ENCODE data around the gene PITPNM2.

The PITPNM2 gene

DNA sequence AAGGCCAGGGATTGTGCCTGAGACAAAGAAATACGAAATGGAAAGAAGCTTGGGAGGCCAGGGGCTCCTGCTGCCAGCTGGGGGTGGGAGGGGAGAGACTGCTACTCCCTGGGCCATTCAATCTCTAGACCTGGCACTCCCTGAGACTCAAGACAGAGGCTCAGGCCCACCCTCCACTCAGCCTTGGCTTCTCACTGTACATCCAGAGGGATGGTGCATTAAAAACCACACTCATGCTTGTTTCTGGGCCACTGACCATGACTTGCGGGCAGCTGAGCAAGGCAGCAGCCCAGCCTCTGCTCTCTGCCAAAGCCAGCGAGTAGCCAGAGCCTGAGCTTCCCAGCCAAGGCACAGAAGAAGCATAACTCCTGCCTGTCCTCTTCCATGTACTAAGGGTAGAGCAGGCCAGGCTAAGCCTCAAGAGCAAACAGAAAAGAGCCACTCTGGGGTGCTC is 41.5 kb downstream of the PITPNM2 start:
- no peak overlapping the region for H3K27ac ChIP-seq (replicated peaks)
- no peak overlapping the region for H3K4me3 ChIP-seq (replicated peaks; ENCODE audit: insufficient read depth, low read length)
- no peak for DNase-seq (ENCODE audit: low read depth in 1 of 2, low spot score in 1 of 2)
- no peaks in the 10 kb centered on the region for H3K27me3 ChIP-seq (ENCODE audit: insufficient read depth, poor library complexity, severe bottlenecking)
- TF ChIP-seq GABPA (IDR thresholded peaks at IDR 0.05; ENCODE audit: low read depth), result no peak
- TF ChIP-seq, protein P1, sequence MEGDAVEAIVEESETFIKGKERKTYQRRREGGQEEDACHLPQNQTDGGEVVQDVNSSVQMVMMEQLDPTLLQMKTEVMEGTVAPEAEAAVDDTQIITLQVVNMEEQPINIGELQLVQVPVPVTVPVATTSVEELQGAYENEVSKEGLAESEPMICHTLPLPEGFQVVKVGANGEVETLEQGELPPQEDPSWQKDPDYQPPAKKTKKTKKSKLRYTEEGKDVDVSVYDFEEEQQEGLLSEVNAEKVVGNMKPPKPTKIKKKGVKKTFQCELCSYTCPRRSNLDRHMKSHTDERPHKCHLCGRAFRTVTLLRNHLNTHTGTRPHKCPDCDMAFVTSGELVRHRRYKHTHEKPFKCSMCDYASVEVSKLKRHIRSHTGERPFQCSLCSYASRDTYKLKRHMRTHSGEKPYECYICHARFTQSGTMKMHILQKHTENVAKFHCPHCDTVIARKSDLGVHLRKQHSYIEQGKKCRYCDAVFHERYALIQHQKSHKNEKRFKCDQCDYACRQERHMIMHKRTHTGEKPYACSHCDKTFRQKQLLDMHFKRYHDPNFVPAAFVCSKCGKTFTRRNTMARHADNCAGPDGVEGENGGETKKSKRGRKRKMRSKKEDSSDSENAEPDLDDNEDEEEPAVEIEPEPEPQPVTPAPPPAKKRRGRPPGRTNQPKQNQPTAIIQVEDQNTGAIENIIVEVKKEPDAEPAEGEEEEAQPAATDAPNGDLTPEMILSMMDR (IDR thresholded peaks at IDR 0.05; ENCODE audit: insufficient read depth, low read length), result no peak
- TF ChIP-seq SPI1 (IDR thresholded peaks at IDR 0.05; ENCODE audit: borderline replicate concordance, low read depth), result no peak
- TF ChIP-seq, protein P2, sequence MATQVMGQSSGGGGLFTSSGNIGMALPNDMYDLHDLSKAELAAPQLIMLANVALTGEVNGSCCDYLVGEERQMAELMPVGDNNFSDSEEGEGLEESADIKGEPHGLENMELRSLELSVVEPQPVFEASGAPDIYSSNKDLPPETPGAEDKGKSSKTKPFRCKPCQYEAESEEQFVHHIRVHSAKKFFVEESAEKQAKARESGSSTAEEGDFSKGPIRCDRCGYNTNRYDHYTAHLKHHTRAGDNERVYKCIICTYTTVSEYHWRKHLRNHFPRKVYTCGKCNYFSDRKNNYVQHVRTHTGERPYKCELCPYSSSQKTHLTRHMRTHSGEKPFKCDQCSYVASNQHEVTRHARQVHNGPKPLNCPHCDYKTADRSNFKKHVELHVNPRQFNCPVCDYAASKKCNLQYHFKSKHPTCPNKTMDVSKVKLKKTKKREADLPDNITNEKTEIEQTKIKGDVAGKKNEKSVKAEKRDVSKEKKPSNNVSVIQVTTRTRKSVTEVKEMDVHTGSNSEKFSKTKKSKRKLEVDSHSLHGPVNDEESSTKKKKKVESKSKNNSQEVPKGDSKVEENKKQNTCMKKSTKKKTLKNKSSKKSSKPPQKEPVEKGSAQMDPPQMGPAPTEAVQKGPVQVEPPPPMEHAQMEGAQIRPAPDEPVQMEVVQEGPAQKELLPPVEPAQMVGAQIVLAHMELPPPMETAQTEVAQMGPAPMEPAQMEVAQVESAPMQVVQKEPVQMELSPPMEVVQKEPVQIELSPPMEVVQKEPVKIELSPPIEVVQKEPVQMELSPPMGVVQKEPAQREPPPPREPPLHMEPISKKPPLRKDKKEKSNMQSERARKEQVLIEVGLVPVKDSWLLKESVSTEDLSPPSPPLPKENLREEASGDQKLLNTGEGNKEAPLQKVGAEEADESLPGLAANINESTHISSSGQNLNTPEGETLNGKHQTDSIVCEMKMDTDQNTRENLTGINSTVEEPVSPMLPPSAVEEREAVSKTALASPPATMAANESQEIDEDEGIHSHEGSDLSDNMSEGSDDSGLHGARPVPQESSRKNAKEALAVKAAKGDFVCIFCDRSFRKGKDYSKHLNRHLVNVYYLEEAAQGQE (IDR thresholded peaks at IDR 0.05; ENCODE audit: insufficient replicate concordance, low read depth), result no peak
- TF ChIP-seq POLR2AphosphoS5 (IDR thresholded peaks at IDR 0.05; ENCODE audit: low read depth), result no peak

DNA sequence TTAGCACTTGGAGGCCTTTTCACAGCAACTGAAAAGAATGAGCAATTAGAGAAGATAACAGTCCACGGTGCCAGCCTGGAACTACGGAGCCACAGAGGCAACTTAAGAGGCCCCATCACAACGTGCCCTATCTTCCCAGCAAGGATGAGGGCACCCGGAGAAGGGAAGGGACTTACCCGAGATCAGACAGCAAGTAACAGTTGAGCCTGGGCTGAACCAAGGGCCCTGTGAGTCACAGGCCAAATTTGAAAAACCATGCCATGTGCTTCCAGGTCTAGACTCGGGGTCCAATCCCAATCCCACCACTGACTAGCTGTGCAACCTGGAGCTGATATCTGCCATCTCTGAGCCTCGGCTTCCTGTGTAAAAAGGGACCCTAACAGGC is 42.2 kb downstream of the PITPNM2 start:
- Histone ChIP-seq H3K27me3 (ENCODE audit: insufficient read depth, poor library complexity, severe bottlenecking) (no peaks in the 10 kb centered on the region), H3K27ac (replicated peaks) (no peak overlapping the region), H3K4me3 (replicated peaks; ENCODE audit: insufficient read depth, low read length) (no peak overlapping the region)
- no peak for DNase-seq (ENCODE audit: low read depth in 1 of 2, low spot score in 1 of 2)
- TF ChIP-seq SPI1 (IDR thresholded peaks at IDR 0.05; ENCODE audit: borderline replicate concordance, low read depth), result no peak
- no peak for TF ChIP-seq GABPA (IDR thresholded peaks at IDR 0.05; ENCODE audit: low read depth)
- TF ChIP-seq, protein P1 (IDR thresholded peaks at IDR 0.05; ENCODE audit: insufficient read depth, low read length), result no peak
- TF ChIP-seq POLR2AphosphoS5 (IDR thresholded peaks at IDR 0.05; ENCODE audit: low read depth), result no peak
- TF ChIP-seq, protein P2 (IDR thresholded peaks at IDR 0.05; ENCODE audit: insufficient replicate concordance, low read depth), result no peak

DNA sequence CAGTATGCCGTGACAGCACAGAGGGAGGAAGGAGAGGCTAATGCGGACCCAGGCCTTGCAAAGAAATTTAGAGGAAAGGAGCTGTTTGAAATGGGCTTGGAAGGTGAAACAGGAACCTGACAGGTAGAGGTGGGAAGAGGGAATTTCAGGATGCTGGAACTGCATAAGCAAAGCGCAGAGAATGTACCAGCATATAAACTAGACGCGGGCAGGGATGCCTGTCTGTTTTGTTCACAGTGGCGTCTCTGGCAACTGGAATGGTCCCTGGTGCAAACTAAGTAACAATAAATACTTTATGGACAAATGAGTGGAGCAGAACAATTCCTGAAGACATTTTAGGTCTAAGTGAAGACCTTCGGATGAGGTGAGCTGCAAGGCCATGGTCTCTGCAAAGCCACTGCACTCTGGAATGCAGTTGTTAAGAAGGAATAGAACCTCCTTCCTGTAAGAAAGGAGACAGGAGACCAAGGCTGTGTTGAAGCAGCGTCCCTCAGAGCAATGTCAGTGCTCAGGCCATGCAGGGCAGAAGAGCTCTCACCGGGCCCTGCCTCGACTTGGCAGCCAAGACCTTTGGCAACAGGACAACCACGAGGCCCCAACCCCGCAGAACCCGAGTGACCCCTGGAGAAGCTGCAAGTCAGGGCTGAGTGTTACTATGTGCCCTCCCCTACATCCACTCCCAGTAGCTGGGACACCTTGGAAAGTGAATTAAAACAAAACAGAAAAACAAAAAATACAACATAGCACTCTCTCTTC is 42.8 kb downstream of the PITPNM2 start:
- Histone ChIP-seq H3K27ac (replicated peaks) (no peak overlapping the region; the same call in 1 of the 2 replicates), H3K4me3 (replicated peaks; ENCODE audit: insufficient read depth, low read length) (no peak overlapping the region), H3K27me3 (ENCODE audit: insufficient read depth, poor library complexity, severe bottlenecking) (no peaks in the 10 kb centered on the region)
- no peak for DNase-seq (ENCODE audit: low read depth in 1 of 2, low spot score in 1 of 2)
- no peak for TF ChIP-seq SPI1 (IDR thresholded peaks at IDR 0.05; ENCODE audit: borderline replicate concordance, low read depth)
- TF ChIP-seq, protein P1 (IDR thresholded peaks at IDR 0.05; ENCODE audit: insufficient read depth, low read length), result no peak
- TF ChIP-seq, protein P2 (IDR thresholded peaks at IDR 0.05; ENCODE audit: insufficient replicate concordance, low read depth), result no peak
- no peak for TF ChIP-seq GABPA (IDR thresholded peaks at IDR 0.05; ENCODE audit: low read depth)
- no peak for TF ChIP-seq POLR2AphosphoS5 (IDR thresholded peaks at IDR 0.05; ENCODE audit: low read depth)
